Measurements from ENCODE around the gene OR51E1. TPM values are rescaled to one million over a fixed set of nuclear protein-coding genes. Genes with fewer than 3 reads are reported as not detected.

OR51E1 gene
- total and polyA plus RNA-seq, 3 donors from 2014 or later = 0.31 to 0.59 (median 0.55) TPM

DNA sequence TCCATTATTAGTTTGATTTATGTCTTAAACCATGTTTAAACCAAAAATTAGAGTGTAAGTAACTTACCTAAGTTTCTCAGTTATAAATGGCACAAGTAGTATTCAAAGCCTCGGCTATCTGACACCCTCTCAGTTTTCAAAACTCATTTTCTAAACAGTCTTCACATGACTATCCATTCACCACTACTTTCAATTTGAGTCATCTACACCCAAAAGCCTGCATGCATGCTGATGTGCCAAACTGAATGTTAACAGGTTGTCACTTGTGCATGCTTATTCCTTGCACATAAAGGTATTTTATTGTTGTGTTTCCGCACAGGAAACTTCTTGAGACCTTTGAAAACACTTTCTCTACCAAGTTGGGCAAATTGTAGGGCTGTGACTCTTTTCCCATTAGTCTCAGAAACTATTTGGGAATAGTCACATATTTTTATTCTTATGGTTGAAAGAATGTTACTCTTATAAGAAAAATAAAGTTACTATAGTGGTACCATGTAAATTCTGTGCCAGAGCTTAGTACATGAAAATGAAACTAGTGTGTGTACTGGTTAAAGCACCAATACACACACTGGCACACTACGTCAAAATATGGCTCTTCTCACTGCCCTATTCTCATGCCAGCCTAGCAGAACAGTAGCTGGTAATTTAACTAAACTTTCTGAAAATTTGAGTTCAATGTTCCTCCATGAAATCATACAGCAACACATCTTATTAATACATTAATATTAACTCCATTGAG is 56.1 kb downstream of the OR51E1 start:
- TF ChIP-seq, protein P1, sequence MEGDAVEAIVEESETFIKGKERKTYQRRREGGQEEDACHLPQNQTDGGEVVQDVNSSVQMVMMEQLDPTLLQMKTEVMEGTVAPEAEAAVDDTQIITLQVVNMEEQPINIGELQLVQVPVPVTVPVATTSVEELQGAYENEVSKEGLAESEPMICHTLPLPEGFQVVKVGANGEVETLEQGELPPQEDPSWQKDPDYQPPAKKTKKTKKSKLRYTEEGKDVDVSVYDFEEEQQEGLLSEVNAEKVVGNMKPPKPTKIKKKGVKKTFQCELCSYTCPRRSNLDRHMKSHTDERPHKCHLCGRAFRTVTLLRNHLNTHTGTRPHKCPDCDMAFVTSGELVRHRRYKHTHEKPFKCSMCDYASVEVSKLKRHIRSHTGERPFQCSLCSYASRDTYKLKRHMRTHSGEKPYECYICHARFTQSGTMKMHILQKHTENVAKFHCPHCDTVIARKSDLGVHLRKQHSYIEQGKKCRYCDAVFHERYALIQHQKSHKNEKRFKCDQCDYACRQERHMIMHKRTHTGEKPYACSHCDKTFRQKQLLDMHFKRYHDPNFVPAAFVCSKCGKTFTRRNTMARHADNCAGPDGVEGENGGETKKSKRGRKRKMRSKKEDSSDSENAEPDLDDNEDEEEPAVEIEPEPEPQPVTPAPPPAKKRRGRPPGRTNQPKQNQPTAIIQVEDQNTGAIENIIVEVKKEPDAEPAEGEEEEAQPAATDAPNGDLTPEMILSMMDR (IDR thresholded peaks at IDR 0.05) = no peak
- no peak for TF ChIP-seq POLR2A (IDR thresholded peaks at IDR 0.05)
- DNase-seq = no peak
- intact Hi-C loops (cut with DNase I; ENCODE audit: low total_unique reads) = no loop called here
- Histone ChIP-seq H3K4me3 (no peak overlapping the region), H3K4me1 (peaks cover 2% of the 10 kb centered on the region), H3K9me3 (no peaks in the 10 kb centered on the region), H3K36me3 (ENCODE audit: low read depth, missing control alignments) (no peaks in the 10 kb centered on the region), H3K27ac (no peak overlapping the region), H3K27me3 (no peaks in the 10 kb centered on the region)
- WGBS, 2 donors = 92 to 93% methylated on average over 3 of the region's 3 CpGs

DNA sequence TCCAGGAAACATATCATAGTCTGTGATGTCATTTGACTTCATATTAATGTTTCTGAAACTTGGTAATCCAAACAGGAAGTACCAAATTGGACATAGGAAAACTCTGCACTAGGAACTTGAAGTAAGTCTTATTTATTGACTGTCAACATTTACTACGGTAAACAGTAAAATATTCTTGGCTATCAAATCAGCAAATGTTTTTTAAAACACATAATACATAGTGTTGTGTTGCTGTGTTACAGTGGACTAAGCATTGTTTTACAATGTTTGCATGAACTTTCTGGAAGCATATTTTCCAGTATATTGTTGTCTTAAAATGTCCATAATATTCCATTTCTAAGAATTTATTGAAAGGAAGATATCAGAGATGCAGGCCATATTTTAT is 56.6 kb downstream of the OR51E1 start:
- Histone ChIP-seq H3K27me3 (no peaks in the 10 kb centered on the region), H3K36me3 (ENCODE audit: low read depth, missing control alignments) (no peaks in the 10 kb centered on the region), H3K9me3 (no peaks in the 10 kb centered on the region), H3K27ac (no peak overlapping the region), H3K4me1 (no peaks in the 10 kb centered on the region), H3K4me3 (no peak overlapping the region)
- no peak for DNase-seq
- intact Hi-C loops (cut with DNase I; ENCODE audit: low total_unique reads) = no loop called here
- TF ChIP-seq POLR2A (IDR thresholded peaks at IDR 0.05) = no peak
- TF ChIP-seq, protein P1 (IDR thresholded peaks at IDR 0.05) = no peak
- WGBS, 2 donors = 74 to 79% methylated on average over 1 of the region's 1 CpG

- TF ChIP-seq, protein P1 (IDR thresholded peaks at IDR 0.05) = no peak
- no peak for TF ChIP-seq POLR2A (IDR thresholded peaks at IDR 0.05)
- intact Hi-C loops (cut with DNase I; ENCODE audit: low total_unique reads) = no loop called here
- Histone ChIP-seq H3K4me3 (no peak within 1 kb of the TSS), H3K36me3 (ENCODE audit: low read depth, missing control alignments) (no peaks in the 10 kb centered on the region), H3K27me3 (no peaks in the 10 kb centered on the region), H3K4me1 (no peaks in the 10 kb centered on the region), H3K27ac (no peak within 1 kb of the TSS), H3K9me3 (no peaks in the 10 kb centered on the region)
- 39 to 45% methylated on average over 5 of the region's 5 CpGs for WGBS, 2 donors
- no peak for DNase-seq
Measured at GRCh38 chr11:4704054-4704789, 60.4 kb downstream of the OR51E1 start, which contains the start of gene MMP26. Gene MMP26 (plus strand): TSS chr11:4704784.

- TF ChIP-seq, protein P1 (IDR thresholded peaks at IDR 0.05) = no peak
- TF ChIP-seq POLR2A (IDR thresholded peaks at IDR 0.05) = no peak
- Histone ChIP-seq H3K27me3 (no peaks in the 10 kb centered on the region), H3K9me3 (no peaks in the 10 kb centered on the region), H3K4me3 (no peak overlapping the region), H3K27ac (no peak overlapping the region), H3K4me1 (no peaks in the 10 kb centered on the region), H3K36me3 (ENCODE audit: low read depth, missing control alignments) (no peaks in the 10 kb centered on the region)
- WGBS, 2 donors = 37 to 55% methylated on average over 8 of the region's 8 CpGs
- no peak for DNase-seq
- intact Hi-C loops (cut with DNase I; ENCODE audit: low total_unique reads) = no loop called here
Measured at GRCh38 chr11:4704790-4705334, 61.1 kb downstream of the OR51E1 start.

Other genes with a start within 250 kb of the OR51E1 start
- gene OR52K2, start 194.7 kb upstream of the OR51E1 start, total RNA-seq = not detected
- gene OR52K2, start 194.7 kb upstream of the OR51E1 start, polyA plus RNA-seq (ENCODE audit: insufficient read depth, low read depth, low replicate concordance) = not detected
- under 1 TPM; 0.43 to 0.47 TPM for gene OR52K1, start 161.3 kb upstream of the OR51E1 start, total RNA-seq
- gene OR52K1, start 161.3 kb upstream of the OR51E1 start, polyA plus RNA-seq (ENCODE audit: insufficient read depth, low read depth, low replicate concordance) = not detected
- not detected for gene OR52M1, start 98.8 kb upstream of the OR51E1 start, total RNA-seq
- gene OR52M1, start 98.8 kb upstream of the OR51E1 start, polyA plus RNA-seq (ENCODE audit: insufficient read depth, low read depth, low replicate concordance) = not detected
- gene OR52I2, start 62.2 kb upstream of the OR51E1 start, total RNA-seq = under 1 TPM in 1 of 2 donors, not detected in 1; 0.31 TPM
- not detected for gene OR52I2, start 62.2 kb upstream of the OR51E1 start, polyA plus RNA-seq (ENCODE audit: insufficient read depth, low read depth, low replicate concordance)
- not detected for gene OR52I1, start 49.9 kb upstream of the OR51E1 start, total RNA-seq
- gene OR52I1, start 49.9 kb upstream of the OR51E1 start, polyA plus RNA-seq (ENCODE audit: insufficient read depth, low read depth, low replicate concordance) = not detected
- 10 to 100 TPM; 20.5 to 20.8 TPM for gene TRIM68, start 35.8 kb upstream of the OR51E1 start, total RNA-seq
- 16.4 TPM for gene TRIM68, start 35.8 kb upstream of the OR51E1 start, polyA plus RNA-seq (ENCODE audit: insufficient read depth, low read depth, low replicate concordance)
- under 1 TPM in 1 of 2 donors, not detected in 1; 0.63 TPM for gene OR51D1, start 6.5 kb upstream of the OR51E1 start, total RNA-seq
- not detected for gene OR51D1, start 6.5 kb upstream of the OR51E1 start, polyA plus RNA-seq (ENCODE audit: insufficient read depth, low read depth, low replicate concordance)
- gene OR51E2, start 53.9 kb downstream of the OR51E1 start, total RNA-seq = under 1 TPM in 1 of 2 donors, not detected in 1; 0.47 TPM
- gene OR51E2, start 53.9 kb downstream of the OR51E1 start, polyA plus RNA-seq (ENCODE audit: insufficient read depth, low read depth, low replicate concordance) = 0.17 TPM
- under 1 TPM in 1 of 2 donors, not detected in 1; 0.55 TPM for gene MMP26, start 60.8 kb downstream of the OR51E1 start, total RNA-seq
- 1.1 TPM for gene MMP26, start 60.8 kb downstream of the OR51E1 start, polyA plus RNA-seq (ENCODE audit: insufficient read depth, low read depth, low replicate concordance)
- gene OR51F1, start 126.0 kb downstream of the OR51E1 start, total RNA-seq = not detected
- gene OR51F1, start 126.0 kb downstream of the OR51E1 start, polyA plus RNA-seq (ENCODE audit: insufficient read depth, low read depth, low replicate concordance) = not detected
- not detected for gene OR52R1, start 160.4 kb downstream of the OR51E1 start, total RNA-seq
- not detected for gene OR52R1, start 160.4 kb downstream of the OR51E1 start, polyA plus RNA-seq (ENCODE audit: insufficient read depth, low read depth, low replicate concordance)
- gene OR51F2, start 177.3 kb downstream of the OR51E1 start, total RNA-seq = not detected
- not detected for gene OR51F2, start 177.3 kb downstream of the OR51E1 start, polyA plus RNA-seq (ENCODE audit: insufficient read depth, low read depth, low replicate concordance)
- under 1 TPM in 1 of 2 donors, not detected in 1; 0.31 TPM for gene OR51S1, start 205.2 kb downstream of the OR51E1 start, total RNA-seq
- gene OR51S1, start 205.2 kb downstream of the OR51E1 start, polyA plus RNA-seq (ENCODE audit: insufficient read depth, low read depth, low replicate concordance) = not detected
- not detected for gene OR51T1, start 237.9 kb downstream of the OR51E1 start, total RNA-seq
- not detected for gene OR51T1, start 237.9 kb downstream of the OR51E1 start, polyA plus RNA-seq (ENCODE audit: insufficient read depth, low read depth, low replicate concordance)

All from testis (tissue), 3 donors.